Measurements from ENCODE around the gene NTRK3. TPM values are rescaled to one million over a fixed set of nuclear protein-coding genes. Genes with fewer than 3 reads are reported as not detected.
A peak's percentile ranks its signal among the peaks of the same experiment; 100 is the strongest.

The NTRK3 gene
- polyA plus RNA-seq, 1 donor, result 3.2 TPM

DNA sequence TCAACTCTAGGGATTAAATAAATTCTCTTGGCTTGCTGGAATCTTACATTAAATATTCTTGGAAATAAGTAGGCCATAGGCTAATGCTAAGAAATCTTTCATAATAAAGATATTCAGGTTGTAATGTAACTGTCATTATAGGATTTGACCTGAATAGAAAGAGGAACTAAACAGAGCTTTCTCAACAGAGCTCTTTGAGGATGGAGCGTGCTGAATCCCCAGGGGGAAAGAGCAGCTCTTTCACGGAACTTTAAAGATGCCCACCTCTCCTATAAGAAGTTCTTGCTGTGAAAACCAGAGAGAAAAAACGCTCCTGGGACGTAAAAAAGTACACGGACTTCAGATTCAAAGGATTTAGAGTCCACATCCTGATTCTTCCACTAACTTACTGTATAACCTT, 77.9 kb downstream of the NTRK3 start:
- no peak for DNase-seq

DNA sequence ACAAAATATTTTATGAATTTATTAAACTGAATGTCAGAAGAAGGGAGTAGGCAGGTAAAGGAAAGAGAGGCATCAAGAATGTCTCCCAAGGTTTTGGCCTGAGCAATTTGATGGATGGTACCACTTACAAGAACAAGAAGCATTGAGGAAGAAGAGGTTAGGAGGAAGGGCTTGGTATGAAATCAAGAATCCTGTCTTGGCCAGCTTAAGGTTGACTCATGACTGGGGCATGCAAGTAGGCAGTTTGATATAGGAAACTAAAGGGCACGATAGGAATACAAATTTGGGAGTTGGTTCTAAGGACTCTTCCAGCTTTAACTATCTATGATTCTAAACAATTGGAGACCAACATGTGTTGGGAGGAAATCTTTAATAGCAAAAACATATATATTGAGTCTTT, 79.1 kb downstream of the NTRK3 start:
- DNase-seq, result no peak

DNA sequence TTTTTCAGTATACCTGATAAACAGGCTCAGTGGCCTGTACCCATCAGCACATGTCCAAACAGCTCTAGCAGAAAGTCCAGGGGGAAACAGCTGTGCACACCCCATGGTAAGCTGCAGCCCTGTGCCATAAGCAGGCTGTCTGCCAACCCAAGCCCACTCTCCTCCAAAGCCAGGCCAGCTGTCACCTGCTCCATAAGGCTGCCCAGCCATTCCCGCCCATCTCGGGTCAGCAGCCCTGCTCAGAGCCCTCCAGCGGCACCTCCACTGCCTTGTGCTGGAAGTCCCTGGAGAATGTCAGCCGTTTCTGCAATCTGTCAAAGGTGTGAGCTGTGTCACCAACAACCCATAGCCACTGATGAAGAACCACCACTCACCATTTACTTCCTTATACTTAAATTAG, 82.0 kb downstream of the NTRK3 start:
- peak; percentile 27 for DNase-seq

DNA sequence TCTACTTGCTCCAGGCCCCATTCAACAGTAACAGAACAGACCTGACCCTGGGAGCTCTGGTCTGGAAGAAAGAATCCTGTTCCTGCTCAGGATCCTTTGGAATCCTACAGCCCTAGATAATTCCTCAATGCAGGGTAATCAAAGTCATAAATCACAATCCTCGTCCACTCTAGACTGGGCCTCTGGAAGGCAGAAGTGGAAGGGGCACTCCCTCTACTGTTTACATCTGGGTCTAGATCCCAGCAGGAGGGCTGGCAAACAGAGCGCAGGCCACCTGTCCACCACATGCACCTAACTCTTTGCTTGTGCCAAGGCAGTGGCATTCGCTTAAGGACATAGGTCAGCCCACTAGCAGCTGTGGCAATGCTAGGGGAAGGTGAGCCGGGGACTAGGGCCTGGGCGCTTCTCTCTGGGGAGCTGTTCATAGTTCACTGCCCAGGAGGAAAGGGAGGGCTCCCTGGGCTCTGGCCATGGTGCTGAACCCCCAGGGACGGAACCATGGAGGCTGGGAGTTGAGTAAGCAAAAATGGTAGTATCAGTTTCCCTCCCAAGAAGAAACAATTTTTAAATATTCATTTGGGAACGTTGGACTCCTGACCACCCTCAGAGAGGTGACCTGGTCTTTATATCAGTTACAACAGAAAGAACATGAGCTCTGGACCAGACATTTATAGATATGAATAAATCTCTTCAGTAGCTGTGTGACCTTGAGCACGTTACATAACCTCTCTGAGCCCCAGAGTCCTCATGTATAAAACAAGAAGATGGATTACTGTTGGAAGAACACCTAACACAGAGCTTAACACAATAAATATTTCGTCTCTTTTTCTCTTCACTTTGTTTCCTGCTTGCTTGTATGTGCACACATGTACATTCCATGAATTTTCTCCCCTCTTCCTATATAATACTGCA, 90.2 kb downstream of the NTRK3 start:
- no peak for DNase-seq

DNA sequence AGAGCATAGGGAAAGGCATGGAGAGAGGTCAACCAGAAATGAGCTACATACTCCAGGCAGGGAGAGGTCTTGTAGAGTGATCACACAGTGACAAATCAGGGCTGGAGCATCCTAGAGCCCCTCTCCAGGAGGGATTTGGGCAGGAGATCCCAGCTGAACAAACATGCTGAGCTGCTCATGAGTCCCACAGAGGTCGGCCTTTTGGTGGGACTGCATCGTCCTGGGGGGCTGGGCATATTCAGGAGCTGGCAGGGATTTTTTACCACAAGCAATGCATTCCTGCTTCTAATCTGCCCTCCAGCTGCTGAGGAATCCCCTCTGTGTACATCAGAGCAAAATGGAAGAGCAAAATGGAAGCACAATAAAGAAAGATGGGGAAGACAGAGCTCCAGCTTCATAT, 94.9 kb downstream of the NTRK3 start:
- no peak for DNase-seq

DNA sequence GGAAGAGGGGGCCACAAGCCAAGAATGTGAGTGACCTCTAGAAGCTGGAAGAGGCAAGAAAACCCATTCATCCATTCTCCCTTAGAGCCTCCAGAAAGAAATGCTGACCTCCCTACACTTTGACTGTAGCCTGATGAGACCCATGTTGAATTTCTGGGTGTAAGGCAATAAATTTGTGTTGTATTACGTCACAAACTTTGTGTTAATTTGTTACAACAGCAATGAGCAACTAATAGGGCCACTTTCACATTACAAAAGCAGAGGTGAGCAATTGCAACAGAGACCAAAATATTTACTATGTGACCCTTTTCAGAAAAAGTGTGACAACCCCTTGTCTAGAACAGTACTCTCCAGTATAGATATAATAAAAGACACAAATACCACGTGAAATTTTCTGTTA, 101.2 kb downstream of the NTRK3 start:
- no peak for DNase-seq

DNA sequence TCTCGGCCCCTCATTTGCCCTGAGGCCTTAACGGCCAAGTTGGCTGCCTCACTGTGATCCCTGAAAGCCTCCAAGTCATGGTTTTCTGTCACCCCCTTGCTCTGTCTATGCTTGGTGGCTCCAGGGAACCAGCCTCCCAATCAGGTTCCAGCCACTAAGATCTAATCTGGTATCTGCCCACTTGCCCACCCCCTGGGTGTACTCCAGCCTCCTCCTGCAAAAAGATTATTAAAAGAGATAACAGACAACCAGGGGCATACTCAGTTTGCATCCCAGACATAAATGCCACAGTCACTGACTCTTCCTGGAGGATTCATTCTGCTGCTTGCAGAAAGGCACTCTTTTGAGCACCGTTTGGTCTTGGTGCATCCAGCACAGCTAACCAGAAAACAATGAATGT, 103.9 kb downstream of the NTRK3 start:
- no peak for DNase-seq

DNA sequence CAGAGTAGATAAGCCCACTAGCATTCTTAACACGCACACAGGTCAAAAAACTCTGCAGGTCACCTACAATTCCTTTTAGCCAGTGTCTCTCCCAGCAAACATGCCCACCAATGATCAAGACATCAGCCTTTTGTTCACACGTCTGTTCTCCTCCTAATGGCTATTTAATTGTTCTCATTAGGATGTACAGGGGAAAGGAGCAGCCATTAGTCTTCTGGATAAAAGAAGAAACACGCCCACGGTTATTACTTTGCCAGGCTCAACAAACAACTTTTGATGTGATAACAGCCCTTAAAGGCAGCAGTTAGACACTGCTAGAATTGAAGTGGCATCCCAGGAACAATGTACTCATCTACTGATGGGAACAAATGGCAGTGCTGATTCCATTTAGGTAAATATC, 108.8 kb downstream of the NTRK3 start:
- no peak for DNase-seq

DNA sequence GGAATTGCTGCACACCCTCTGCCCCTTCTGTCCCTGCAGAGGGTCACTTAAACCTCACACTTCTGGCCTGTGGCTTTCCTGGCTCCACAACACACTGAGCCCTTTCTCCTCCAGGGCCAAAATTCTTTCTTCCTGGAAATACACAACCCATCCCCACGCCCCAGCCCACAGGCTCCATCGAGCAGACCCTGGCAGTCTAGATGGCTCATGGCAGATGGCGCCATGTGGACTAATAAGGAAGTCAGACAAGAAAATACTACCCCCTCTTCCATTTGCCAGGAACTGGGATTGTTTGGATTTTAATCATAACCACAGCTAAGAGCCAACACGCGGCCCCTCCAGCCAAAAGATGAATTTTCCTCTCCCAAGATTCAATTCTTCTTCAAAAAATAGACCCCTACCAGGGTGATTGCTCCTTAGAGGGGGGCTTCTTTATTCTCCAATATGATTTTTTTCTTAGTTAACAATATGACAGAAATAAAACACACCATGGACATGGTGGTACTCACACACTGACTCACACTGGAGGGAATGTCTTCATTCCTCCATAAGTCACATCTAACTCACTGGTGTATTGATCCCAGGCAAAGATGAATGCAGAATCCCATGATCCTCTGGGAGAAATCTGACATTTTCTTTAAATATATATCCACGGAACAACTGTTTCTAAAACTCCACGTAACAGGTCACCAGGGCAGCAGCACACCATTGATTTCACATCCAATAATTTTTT, 111.5 kb downstream of the NTRK3 start:
- DNase-seq, result no peak

DNA sequence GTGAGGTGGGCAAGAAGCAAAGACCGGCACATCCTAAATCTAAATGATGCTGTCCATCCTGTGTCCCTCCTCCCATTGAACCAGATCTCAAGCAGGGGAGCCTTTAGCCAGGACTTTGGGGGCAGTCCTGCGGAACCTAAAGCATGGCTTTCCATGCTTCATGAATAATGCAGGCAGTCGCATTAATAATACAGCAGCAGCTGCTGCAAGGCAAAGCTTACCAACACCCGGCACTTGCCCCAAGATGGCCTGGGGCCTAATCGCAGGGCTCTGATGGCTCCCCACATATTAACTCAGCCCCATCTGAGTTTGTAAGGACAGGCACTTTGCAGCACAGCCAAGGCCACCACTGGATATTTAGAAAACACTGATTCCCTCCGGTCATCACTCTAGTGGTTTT, 114.4 kb downstream of the NTRK3 start:
- no peak for DNase-seq

DNA sequence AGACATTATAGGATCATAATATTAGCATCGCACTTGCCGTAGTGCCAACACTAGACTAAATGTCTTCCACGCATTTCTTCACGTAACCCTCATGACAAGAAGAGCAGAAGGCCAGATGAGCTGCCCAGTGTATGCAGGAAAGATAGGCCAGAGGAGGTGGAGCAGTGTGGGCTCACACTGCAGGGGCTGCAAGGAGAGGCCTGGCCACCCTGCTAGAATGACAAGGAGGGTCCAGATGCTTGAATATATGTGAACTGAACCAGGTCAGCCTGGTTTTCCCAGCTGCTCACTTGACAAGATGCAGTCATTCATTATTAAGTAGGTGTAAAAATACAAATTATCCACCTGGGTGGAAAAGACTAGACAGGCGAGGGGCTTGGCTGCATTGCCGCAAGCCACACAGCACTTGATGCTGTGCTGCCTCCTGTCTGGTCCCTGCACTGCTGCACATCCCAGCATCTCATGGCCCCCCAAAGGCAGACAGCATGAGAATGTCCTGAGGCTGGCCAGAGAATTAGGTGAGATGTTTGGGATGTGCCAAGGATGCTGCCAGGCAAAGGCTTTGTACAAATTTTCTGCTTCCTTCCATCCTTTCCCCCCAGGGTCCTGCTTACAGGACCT, 115.2 kb downstream of the NTRK3 start:
- no peak for DNase-seq

DNA sequence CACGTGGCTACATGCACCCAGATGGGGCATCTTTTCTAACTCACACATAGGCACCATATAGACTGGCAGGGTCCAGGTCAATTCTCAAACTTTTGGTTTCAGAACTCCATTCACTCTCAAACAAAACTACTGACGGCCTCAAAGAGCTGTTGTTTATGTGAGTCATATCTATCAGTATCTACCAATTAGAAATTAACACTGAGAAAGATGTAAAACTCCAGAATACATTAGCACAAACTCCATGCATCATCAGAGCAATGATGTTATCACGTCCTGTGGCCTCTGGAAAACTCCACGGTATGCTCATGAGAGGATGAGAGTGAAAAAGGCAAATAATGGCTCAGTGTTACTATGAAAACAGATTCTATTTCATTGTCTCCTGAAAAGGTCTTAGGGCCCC, 116.1 kb downstream of the NTRK3 start:
- no peak for DNase-seq

DNA sequence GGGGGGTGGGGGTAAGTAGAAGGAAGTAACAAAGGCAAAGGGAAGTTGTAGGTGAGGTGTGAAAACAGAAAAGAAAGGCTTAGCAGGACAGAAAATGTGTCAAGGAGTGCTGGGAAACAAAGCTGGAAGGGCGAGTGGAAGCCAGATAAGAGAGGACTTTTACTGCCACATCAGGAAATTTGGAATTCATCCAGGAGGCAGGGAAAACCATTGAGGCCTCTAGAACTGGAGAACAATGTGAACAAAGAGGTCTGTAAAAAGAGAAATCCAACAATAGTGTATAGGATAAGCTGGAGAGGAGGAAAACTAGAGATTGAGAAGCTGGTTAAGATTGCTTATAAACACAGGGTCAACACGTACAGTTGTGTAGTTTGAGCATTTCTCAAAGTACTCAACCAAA, 116.6 kb downstream of the NTRK3 start:
- no peak for DNase-seq

DNA sequence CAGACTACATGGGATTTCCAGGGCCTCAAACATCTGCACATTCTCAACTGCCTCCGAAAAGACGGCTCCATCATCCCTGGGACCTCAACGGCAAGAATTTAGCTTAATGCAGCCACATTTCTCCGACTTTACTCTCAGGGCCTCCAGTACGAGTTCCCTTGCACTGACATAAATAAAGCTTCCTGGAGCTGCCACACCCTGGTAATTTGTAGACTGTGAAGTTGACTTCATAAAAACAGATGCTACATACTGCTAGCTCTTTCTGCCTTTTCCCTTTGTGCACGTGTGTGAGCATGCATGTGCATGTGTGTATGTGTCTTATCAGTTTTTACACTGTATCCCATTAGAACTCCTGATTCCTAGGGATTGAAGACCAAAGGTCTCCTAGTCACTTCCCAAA, 122.7 kb downstream of the NTRK3 start:
- DNase-seq, result no peak

DNA sequence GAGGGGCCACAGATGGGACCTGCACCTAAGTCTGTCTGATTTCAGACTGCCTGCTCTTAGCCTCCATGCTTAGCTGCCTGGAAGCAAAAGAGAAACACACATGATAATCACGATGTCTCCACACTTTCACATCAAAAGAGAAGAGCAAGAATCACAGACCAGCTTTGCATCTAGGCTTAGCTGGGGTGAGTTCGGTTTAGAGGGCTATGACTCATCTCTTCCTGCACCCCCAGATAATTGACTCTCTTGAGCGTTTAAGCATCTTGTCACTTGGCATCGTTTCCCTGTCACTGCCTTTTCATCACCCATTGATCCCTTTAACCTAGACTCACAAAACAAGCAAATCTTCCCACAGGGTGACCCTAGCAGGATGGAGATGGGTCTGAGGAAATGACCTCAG, 124.0 kb downstream of the NTRK3 start:
- DNase-seq, result no peak

DNA sequence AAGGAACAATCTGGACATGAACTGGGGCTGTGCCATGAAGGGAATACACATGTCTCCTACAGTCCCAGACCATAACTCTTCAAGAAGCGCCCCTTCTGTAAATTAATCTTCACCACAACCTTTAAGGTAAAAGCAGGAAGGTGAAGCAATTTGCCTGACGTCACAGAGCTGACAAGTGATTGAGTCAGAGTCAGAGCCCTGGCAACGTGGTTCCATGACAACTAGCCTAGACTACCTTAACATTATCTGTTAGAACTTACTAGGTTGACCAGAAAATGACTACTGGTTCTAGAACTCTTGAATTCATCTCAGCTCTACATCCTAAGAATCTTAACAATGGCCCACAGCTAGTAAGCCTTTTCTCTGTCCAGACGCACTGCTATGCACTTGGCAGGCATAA, 124.6 kb downstream of the NTRK3 start:
- no peak for DNase-seq

DNA sequence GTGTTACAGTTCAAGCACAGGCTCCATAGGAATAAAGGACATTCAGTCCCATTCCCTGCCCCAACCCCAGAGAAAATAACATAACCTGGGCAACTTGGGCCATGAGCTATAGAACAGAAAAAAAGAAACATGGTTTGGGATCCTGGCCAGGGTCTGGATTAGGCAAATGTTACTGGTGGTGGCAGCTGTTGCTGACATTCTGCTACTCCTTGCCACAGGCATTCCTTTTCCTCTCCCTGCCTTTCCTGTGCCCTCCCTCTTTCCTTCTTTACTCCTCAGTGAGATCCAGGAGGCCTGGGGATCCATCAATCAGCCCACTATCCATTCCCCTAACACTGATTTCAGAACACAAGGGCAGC, 129.1 kb downstream of the NTRK3 start:
- peak; percentile 19 for DNase-seq

DNA sequence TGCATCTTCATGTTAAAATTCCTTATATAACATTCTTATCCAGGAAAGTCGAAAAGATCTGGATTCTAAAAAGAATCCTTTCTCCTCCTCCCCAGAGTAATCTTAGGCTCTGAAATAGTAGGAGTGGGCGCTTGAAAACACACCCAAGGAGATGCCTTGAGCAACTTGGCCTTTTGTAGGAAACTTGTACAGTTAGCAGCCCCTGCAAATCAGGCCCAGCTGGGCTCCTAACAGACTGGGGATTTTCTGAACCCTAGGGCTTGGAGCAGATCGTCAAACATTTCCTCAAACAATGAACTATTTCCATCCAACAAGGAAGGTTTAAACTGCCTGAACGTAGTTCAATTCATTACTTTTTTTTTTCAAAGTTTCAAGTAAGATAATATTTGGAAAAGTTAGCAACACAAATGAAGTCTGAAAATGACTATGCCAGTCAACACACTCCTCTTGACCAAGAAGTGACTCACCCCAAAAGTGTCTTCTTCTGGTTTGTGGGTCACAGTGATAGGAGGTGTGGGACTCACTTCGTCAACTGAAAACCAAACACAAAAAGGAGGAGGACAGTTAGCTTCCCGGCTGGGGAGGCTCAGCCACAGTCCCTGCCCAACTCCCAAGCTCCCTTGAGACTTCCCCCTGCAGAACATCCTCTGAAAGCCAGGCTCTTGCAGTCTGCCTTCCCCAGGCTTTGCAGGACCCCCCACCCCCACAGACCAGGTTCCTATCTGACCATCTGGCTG, 129.7 kb downstream of the NTRK3 start:
- DNase-seq, result no peak

DNA sequence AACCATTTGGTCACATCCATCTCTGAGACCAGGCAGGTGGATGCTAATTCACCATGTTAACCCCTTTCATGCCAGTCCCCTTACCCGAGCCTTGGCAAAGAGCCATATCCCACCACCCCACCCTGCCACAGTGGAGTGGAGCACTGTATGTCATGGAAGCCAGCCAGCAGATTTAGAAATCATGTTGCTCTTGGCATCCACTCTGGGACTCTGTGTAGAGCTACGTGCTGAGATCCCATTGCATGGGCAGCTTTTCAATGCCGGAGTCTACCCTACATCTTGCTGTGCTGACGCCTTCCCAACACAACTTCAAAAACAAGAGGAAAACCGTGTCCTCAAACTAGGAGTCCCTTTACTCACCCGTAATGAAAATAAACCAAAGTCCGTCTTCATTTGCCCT, 131.0 kb downstream of the NTRK3 start:
- DNase-seq, result no peak

DNA sequence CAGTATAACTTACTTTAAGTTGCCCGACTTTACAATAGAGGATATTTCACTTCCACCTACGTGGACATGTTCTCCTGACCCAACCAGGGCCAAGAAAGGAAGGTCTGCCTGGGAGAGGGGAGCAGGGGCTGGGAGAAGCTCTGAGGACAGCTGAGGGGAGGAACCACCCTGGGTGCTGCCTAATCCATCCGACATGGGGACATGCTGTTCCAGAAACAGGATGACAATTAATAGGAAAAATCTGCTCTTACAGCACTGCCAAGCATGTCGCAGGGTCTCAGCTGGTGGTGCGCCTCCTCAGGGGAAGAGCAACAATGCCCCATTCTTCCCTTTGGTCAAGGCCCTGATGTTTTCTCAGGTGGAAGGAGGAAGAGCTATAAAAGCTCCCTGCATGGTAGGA, 132.3 kb downstream of the NTRK3 start:
- no peak for DNase-seq

DNA sequence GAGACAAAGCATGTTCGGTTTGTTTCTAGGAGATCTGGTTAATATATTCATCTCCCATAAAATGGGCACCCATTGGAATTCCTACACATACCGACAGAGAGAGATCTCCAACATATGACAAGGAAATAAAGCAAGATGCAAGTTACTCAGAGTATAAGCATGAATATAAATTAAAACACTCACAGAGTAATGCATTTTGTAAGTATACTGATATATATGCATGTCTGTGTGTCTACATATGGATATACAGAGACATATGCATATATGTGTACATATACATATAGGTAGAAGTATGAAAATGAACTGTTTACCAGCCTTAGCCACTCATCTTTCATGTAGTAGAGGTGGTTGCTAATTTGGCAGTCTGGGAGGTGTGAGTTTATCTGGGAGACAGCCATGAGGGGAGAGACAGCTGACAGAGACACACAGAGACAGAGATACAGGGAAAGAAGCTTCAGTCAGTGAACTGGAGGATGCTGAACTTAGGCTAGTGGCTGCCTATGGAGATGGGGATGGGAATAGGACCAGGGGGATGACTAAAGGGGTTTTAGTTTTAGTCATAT, 134.5 kb downstream of the NTRK3 start:
- no peak for DNase-seq

DNA sequence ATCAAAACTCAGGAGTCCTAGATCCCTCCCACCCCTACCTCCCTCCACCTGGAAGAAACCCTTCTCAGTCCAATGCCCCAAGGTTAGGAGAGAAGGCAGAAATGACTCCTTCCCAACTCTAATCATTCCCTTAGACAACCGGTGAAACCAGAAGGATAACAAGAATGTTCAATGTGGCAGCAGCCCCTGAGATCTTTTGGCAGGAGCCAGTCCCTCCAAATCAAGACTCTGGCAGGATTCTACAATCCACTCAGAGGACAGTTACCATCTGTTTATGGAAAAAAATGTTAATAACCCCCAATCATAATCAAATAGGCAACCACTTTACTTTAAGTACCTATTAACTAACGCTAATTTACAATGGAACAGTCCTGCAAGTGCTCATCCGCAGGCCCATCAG, 136.5 kb downstream of the NTRK3 start:
- DNase-seq, result no peak

DNA sequence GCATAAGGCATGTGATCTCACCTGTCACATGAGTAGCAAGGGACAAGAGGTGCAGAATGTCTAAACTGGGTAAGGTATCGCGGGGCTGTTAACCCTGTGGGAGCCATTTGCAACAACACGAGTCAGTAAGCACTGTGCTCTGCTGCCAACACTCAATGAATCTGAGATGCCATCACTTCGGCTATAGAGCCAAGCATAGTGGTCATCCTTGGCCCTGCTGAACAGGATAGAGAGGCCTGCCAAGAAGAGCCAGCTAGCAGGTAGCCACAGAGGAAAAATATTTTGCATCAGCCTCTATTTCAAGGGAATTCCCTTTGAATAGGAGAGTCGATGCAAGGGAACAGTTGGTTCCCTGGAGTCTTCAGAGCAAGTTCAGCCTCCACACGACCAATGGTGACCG, 137.8 kb downstream of the NTRK3 start:
- no peak for DNase-seq

Measured in hindlimb muscle (tissue), 1 donor.